Esophagus squamous epithelium (tissue), 5 donors: ENCODE measurements around the gene CLCNKA. TPM values are rescaled to one million over a fixed set of nuclear protein-coding genes. Genes with fewer than 3 reads are reported as not detected.
"Not testable (repeated sequence)": the region's sequence is repeated elsewhere in the genome, so short reads cannot be mapped to it uniquely, and the experiment has no call there.

ENCODE experiments used
- DNase-seq: peaks from one replicate; lab custom pipeline; 2025; lab: John Stamatoyannopoulos, UW
- H3K27ac ChIP-seq, 4 donors: fragments of 200-600 bp; sonication (generic); one replicate each; pipeline ENCODE4 v1.5.1; 2016 to 2019; ENCODE audit warnings: mild to moderate bottlenecking in 1 of 4
- H3K27me3 ChIP-seq, 4 donors: fragments of 200-600 bp; sonication (generic); 1 replicate in 3 of 4; 2 replicates in 1 of 4; pipeline versions ENCODE4 v1.5.1 to v1.6.0; 2017 to 2021; ENCODE audit warnings: antibody characterized with exemption in 1 of 4
- H3K36me3 ChIP-seq, 3 donors: fragments of 200-600 bp; sonication (generic); one replicate each; pipeline ENCODE4 v1.5.1; 2016 to 2019
- H3K4me1 ChIP-seq, 3 donors: fragments of 200-600 bp; sonication (generic); one replicate each; pipeline ENCODE4 v1.5.1; 2017 to 2019
- H3K4me3 ChIP-seq, 4 donors: fragments of 200-600 bp; sonication (generic); 1 replicate in 3 of 4; 2 replicates in 1 of 4; pipeline ENCODE4 v1.5.1; 2016 to 2019; ENCODE audit warnings: mild to moderate bottlenecking in 2 of 4, moderate library complexity in 1 of 4
- H3K9me3 ChIP-seq, 3 donors: fragments of 200-600 bp; sonication (generic); one replicate each; pipeline ENCODE4 v1.5.1; 2016 to 2019
- POLR2A ChIP-seq, 4 donors: fragments of 450-650 bp; IDR thresholded peaks; one replicate each; pipeline ENCODE4 v1.6.1; 2017; ENCODE audit warnings: antibody characterized with exemption in 4 of 4, mild to moderate bottlenecking in 4 of 4, moderate library complexity in 3 of 4
- WGBS, 2 donors: methylation state at CpG; one replicate each; pipeline ENCODE4 v1.1.5; 2018; 5-methylcytosine and 5-hydroxymethylcytosine counted together
- intact Hi-C: fragments of 100-400 bp; cut with DNase I; formaldehyde crosslinking; loops from one replicate; pipeline ENCODE4 v1.15.0; 2022
- total RNA-seq, 4 donors: library from RNA; depleted of rRNA; stranded (reverse); fragments of >200 nt; gene quantifications; one replicate each; pipeline ENCODE4 v1.1.0, GENCODE V29; 2016
- TF ChIP-seq, protein P1 (sequence below), 6 experiments: fragments of 450-650 bp in 4 of 6; fragments of 200-600 bp in 2 of 6; sonication (generic) in 2 of 6; IDR thresholded peaks; one replicate each; pipeline ENCODE4 v1.5.1; 2016 to 2019; ENCODE audit warnings: antibody characterized with exemption in 6 of 6, mild to moderate bottlenecking in 4 of 6, moderate library complexity in 4 of 6
- donor health status: DM: yes; HTN: yes; CAD: no.

The CLCNKA gene
- total RNA-seq, 4 donors from 2014 or later, result not detected

DNA sequence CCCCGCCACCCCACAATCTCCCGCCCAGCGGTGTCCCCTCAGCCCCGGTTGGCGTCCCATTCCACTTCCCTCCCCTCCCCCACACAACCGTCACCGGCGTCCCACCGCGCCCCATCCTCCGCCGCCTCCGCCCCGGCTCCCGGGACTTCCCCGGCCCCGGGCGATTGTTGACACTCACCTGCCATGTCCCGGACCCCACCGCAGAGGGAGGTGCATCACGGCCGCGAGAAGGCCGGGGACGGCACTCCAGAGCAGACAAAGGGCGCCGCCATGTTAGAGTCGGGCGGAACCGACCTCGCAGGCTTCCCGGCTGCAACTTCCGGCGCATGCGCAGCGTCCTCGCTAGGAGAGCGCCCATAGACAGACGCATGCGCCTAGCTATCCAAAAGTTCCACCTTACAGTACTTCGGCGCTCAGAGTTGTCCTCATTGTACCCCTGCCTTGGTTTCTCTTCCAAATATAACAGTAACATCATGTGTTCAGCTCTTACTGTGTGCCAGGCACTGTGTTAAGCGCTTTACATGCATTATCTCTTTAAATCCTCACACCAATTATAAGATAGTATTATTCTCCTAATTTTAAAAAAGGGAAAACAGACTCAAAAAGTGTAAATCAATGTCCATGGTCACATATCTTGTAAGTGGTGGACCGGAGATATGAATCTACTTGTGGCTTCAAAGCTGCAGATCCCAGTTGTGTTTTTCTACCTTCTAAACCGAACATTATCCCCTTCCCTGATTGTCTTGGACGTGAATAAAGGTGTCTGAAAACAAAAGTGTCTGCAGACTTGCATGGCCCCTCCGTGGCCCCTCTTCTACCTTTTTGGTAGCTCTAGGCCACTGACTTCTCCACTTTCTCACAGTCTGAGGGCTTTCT, 45.8 kb upstream of the CLCNKA start, which contains the start of gene ZBTB17:
Gene ZBTB17 (minus strand): TSS at position 297 of the 876 bp plus-strand sequence. CDS start 27,606 bp downstream, outside the sequence.
- H3K9me3 ChIP-seq, result no peaks in the 10 kb centered on the region
- H3K27me3 ChIP-seq, result no peaks in the 10 kb centered on the region
- TF ChIP-seq POLR2A (IDR thresholded peaks at IDR 0.05), result peak in 3 of 4 donors; percentile 62 to 82 (median 74)
- TF ChIP-seq, protein P1, sequence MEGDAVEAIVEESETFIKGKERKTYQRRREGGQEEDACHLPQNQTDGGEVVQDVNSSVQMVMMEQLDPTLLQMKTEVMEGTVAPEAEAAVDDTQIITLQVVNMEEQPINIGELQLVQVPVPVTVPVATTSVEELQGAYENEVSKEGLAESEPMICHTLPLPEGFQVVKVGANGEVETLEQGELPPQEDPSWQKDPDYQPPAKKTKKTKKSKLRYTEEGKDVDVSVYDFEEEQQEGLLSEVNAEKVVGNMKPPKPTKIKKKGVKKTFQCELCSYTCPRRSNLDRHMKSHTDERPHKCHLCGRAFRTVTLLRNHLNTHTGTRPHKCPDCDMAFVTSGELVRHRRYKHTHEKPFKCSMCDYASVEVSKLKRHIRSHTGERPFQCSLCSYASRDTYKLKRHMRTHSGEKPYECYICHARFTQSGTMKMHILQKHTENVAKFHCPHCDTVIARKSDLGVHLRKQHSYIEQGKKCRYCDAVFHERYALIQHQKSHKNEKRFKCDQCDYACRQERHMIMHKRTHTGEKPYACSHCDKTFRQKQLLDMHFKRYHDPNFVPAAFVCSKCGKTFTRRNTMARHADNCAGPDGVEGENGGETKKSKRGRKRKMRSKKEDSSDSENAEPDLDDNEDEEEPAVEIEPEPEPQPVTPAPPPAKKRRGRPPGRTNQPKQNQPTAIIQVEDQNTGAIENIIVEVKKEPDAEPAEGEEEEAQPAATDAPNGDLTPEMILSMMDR (IDR thresholded peaks at IDR 0.05), result peak in 2 of 6 experiments; percentile 6 to 44
- peaks cover 0 to 18% (median 5%) of the 10 kb centered on the region in 3 donors for H3K36me3 ChIP-seq
- intact Hi-C loops, result no loop called here
- WGBS, 2 donors, result 16 to 33% methylated on average over 10 to 20 of the region's 47 CpGs
- H3K27ac ChIP-seq, result peak within 1 kb of the TSS; percentile 89 to 94 (median 91)
- peaks cover 14 to 38% (median 14%) of the 10 kb centered on the region in 3 donors for H3K4me1 ChIP-seq
- H3K4me3 ChIP-seq, result peak within 1 kb of the TSS; percentile 65 to 95 (median 92)
- peak; percentile 37 for DNase-seq

DNA sequence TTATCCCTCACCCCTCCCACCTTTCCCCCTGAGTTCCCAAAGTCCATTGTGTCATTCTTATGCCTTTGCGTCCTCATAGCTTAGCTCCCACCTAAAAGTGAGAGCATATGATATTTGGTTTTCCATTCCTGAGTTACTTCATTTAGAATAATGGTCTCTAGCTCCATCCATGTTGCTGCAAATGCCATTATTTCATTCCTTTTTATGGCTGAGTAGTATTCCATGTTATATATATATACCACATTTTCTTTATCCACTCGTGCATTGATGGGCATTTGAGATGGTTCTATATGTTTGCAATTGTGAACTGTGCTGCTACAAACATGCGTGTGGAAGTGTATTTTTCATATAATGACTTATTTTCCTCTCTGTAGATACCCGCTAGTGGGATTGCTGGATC, 43.9 kb upstream of the CLCNKA start:
- H3K4me3 ChIP-seq, H3K27me3 ChIP-seq, H3K9me3 ChIP-seq, intact Hi-C loops, H3K27ac ChIP-seq, DNase-seq, H3K36me3 ChIP-seq: not testable (repeated sequence)
- 93 to 94% methylated on average over 4 of the region's 4 CpGs for WGBS, 2 donors
- peaks cover 14 to 32% (median 14%) of the 10 kb centered on the region in 3 donors for H3K4me1 ChIP-seq

DNA sequence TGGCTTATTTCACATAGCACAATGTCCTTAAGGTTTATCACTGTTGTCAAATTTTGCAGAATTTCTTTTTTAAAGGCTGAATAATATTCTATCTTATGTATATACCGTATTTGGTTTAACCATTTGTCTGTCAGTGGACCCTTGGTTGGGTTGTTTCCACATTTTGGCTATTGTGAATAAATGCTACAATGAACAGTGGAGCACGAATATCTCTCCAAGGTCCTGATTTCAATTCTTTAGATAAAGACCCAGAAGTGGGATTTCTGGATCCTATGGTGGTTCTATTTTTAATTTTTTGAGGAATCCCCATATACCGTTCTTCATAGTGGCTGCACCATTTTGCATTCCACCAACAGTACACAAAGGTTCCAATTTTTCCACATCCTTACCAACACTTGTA, 40.2 kb upstream of the CLCNKA start:
- Histone ChIP-seq H3K4me3 (no peak overlapping the region), H3K9me3 (peaks cover 0 to 5% (median 5%) of the 10 kb centered on the region in 3 donors), H3K36me3 (no peaks in the 10 kb centered on the region), H3K27ac (no peak overlapping the region), H3K4me1 (no peaks in the 10 kb centered on the region), H3K27me3 (no peaks in the 10 kb centered on the region)
- intact Hi-C loops, result no loop called here
- no peak for DNase-seq
- TF ChIP-seq POLR2A (IDR thresholded peaks at IDR 0.05), result no peak
- TF ChIP-seq, protein P1 (IDR thresholded peaks at IDR 0.05), result no peak
- WGBS, 2 donors, result 83 to 85% methylated on average over 3 of the region's 3 CpGs

DNA sequence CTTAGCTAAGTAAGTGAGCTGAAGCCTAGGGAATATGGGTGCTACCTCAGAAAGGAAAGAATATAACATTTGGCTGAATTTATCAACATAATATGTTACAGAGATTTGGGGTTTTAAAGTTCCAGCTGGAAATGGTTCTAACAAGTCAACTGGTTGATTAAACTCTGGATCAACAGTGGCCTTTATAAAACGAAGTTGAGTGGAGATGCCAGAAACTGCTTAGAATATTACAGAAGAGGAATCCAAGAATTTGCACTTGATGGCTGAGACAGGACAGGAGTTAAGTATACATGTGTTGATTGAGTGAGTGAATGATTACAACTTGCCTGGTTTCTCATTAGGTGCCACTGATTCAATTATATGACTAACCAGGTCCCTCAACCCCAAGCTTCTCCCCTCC, 38.6 kb upstream of the CLCNKA start:
- H3K27ac ChIP-seq, result peak overlapping the region in 2 of 4 donors; percentile 23 to 62

DNA sequence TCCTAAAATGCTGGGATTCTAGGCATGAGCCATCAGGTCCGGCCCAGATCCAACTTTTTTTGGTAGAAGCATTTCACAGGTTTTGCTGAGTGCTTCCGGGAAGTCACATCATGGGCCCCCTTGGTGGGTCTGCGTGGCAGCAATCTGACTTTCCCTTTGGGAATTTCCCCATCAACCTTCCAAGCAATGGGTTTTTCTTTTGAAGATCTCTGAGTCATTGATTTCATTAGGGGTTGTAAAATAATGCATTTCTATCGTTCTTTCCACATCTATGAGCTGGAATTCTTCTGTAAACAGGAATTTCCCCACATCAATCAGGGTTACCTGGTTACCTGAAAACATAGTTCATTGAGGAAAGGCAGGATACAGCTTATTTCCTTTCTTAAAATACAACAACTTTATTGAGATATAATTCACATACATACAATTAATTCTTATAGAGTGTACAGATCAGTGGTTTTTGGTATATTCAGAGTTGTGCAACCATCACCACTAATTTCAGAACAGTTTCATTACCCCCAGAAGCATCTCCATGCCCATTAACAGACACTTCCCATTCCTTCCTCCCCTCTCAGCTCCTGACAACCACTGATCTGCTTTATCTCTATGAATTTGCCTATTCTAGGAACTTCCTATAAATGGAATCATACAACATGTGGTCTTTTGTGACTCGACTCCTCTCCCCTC, 36.1 kb upstream of the CLCNKA start:
- TF ChIP-seq, protein P1 (IDR thresholded peaks at IDR 0.05), result no peak
- TF ChIP-seq POLR2A (IDR thresholded peaks at IDR 0.05), result no peak
- H3K4me1 ChIP-seq, result no peaks in the 10 kb centered on the region
- no peak overlapping the region for H3K27ac ChIP-seq
- H3K36me3 ChIP-seq, result no peaks in the 10 kb centered on the region
- H3K27me3 ChIP-seq, result no peaks in the 10 kb centered on the region
- peaks cover 0 to 5% (median 5%) of the 10 kb centered on the region in 3 donors for H3K9me3 ChIP-seq
- 37 to 40% methylated on average over 5 of the region's 5 CpGs for WGBS, 2 donors
- H3K4me3 ChIP-seq, result no peak overlapping the region
- intact Hi-C loops, result no loop called here
- no peak for DNase-seq

More for the DNA sequence above, 38.6 kb upstream of the CLCNKA start:
- Histone ChIP-seq H3K4me1 (no peaks in the 10 kb centered on the region), H3K9me3 (peaks cover 0 to 5% (median 5%) of the 10 kb centered on the region in 3 donors), H3K4me3 (no peak overlapping the region), H3K27me3 (no peaks in the 10 kb centered on the region), H3K36me3 (no peaks in the 10 kb centered on the region)
- 30 to 33% methylated on average over 1 of the region's 1 CpG for WGBS, 2 donors
- intact Hi-C loops, result no loop called here
- DNase-seq, result no peak
- TF ChIP-seq, protein P1 (IDR thresholded peaks at IDR 0.05), result no peak
- TF ChIP-seq POLR2A (IDR thresholded peaks at IDR 0.05), result no peak
